Neural cell (in vitro differentiated cells): Measurements from ENCODE around the gene PRKCG. TPM values are rescaled to one million over a fixed set of nuclear protein-coding genes. Genes with fewer than 3 reads are reported as not detected.

Experiments used
- H2AFZ ChIP-seq: fragments of 200-600, 300-800 bp; sonication (generic), shearing (Covaris generic); 2 replicates; pipeline ENCODE4 v1.6.0; 2014; ENCODE audit warnings: low read depth, mild to moderate bottlenecking, antibody characterized with exemption, low read length, moderate library complexity
- H3F3A ChIP-seq: fragments of 200-600 bp; shearing (Covaris generic); 2 replicates; pipeline ENCODE4 v1.6.1; 2016; ENCODE audit warnings: mild to moderate bottlenecking, moderate library complexity, mixed read lengths, antibody characterized with exemption, low read length; ENCODE audit not compliant: insufficient read depth, poor library complexity, severe bottlenecking
- H3K27ac ChIP-seq: fragments of 200-600, 300-800 bp; sonication (generic), shearing (Covaris generic); 2 replicates; pipeline ENCODE4 v1.5.1; 2014; ENCODE audit warnings: mild to moderate bottlenecking, low read length, moderate library complexity
- H3K27me3 ChIP-seq: fragments of 300-800, 200-600 bp; sonication (generic), shearing (Covaris generic); 2 replicates; pipeline ENCODE4 v1.6.0; 2014; ENCODE audit warnings: mild to moderate bottlenecking, low read depth, low read length, moderate library complexity; ENCODE audit not compliant: insufficient read depth
- H3K36me3 ChIP-seq: fragments of 300-800, 200-600 bp; sonication (generic), shearing (Covaris generic); 2 replicates; pipeline ENCODE4 v1.5.1; 2014; ENCODE audit warnings: mild to moderate bottlenecking, antibody characterized with exemption, low read length, moderate library complexity; ENCODE audit not compliant: insufficient read depth
- H3K4me2 ChIP-seq: fragments of 300-800, 200-600 bp; sonication (generic), shearing (Covaris generic); 2 replicates; pipeline ENCODE4 v1.6.0; 2014; ENCODE audit warnings: mild to moderate bottlenecking, low read length
- H3K4me3 ChIP-seq: fragments of 300-800, 200-600 bp; sonication (generic), shearing (Covaris generic); 2 replicates; pipeline ENCODE4 v1.5.1; 2014; ENCODE audit warnings: mild to moderate bottlenecking, low read length, moderate library complexity
- H3K79me2 ChIP-seq: fragments of 200-600 bp; shearing (Covaris generic); replicated peaks from 2 replicates; pipeline ENCODE4 v1.6.0; 2014; ENCODE audit warnings: mild to moderate bottlenecking, low read length, moderate library complexity; ENCODE audit not compliant: insufficient read depth
- H3K9ac ChIP-seq: fragments of 300-800, 200-600 bp; sonication (generic), shearing (Covaris generic); 2 replicates; pipeline ENCODE4 v1.6.1; 2016; ENCODE audit warnings: mild to moderate bottlenecking, low read length, mixed read lengths
- H3K9me2 ChIP-seq: fragments of 200-600 bp; shearing (Covaris generic); 2 replicates; pipeline ENCODE4 v1.6.1; 2016; ENCODE audit warnings: mild to moderate bottlenecking, low read length, mixed read lengths; ENCODE audit not compliant: insufficient read depth
- H3K9me3 ChIP-seq: fragments of 200-600, 300-800 bp; sonication (generic), shearing (Covaris generic); 2 replicates; pipeline ENCODE4 v1.6.1; 2016; ENCODE audit warnings: mild to moderate bottlenecking, mixed run types, low read length, moderate library complexity, mixed read lengths
- H4K20me1 ChIP-seq: fragments of 200-600 bp; shearing (Covaris generic); 2 replicates; pipeline ENCODE4 v1.6.1; 2016; ENCODE audit warnings: mild to moderate bottlenecking, mixed run types; ENCODE audit not compliant: insufficient read depth
- EP300 ChIP-seq: fragments of 450-650 bp; conservative IDR thresholded peaks from 2 replicates; pipeline ENCODE4 v1.6.1; 2014; ENCODE audit warnings: antibody characterized with exemption, mild to moderate bottlenecking, moderate library complexity; ENCODE audit not compliant: poor library complexity, severe bottlenecking
- EZH2 ChIP-seq: fragments of 200-600, 300-800 bp; shearing (Covaris generic), sonication (generic); IDR thresholded peaks from 2 replicates; pipeline ENCODE4 v1.6.1; 2014; ENCODE audit warnings: antibody characterized with exemption, low read length, borderline replicate concordance, mild to moderate bottlenecking; ENCODE audit not compliant: insufficient read depth, poor library complexity, severe bottlenecking
- MXI1 ChIP-seq: fragments of 450-650 bp; conservative IDR thresholded peaks from 2 replicates; pipeline ENCODE4 v1.6.1; 2014; ENCODE audit warnings: antibody characterized with exemption, mild to moderate bottlenecking; ENCODE audit not compliant: poor library complexity, severe bottlenecking
- POLR2AphosphoS5 ChIP-seq: IDR thresholded peaks from 2 replicates; pipeline ENCODE4 v1.6.1; 2012
- RAD21 ChIP-seq: fragments of 450-650 bp; conservative IDR thresholded peaks from 2 replicates; pipeline ENCODE4 v1.6.1; 2014; ENCODE audit warnings: antibody characterized with exemption, mild to moderate bottlenecking, moderate library complexity
- SMC3 ChIP-seq: fragments of 450-650 bp; conservative IDR thresholded peaks from 2 replicates; pipeline ENCODE4 v1.6.1; 2014; ENCODE audit warnings: antibody characterized with exemption, mild to moderate bottlenecking, moderate library complexity; ENCODE audit not compliant: poor library complexity
- TAF1 ChIP-seq: IDR thresholded peaks from 2 replicates; pipeline ENCODE4 v1.6.1; 2012; ENCODE audit warnings: low read depth
- polyA plus RNA-seq: library from polyadenylated mRNA; depleted of rRNA; stranded (reverse); fragments of >200 nt; gene quantifications from 2 replicates; pipeline ENCODE4 v1.2.3, GENCODE V29; 2014
- TF ChIP-seq, protein P1 (sequence below): IDR thresholded peaks from 2 replicates; pipeline ENCODE4 v1.6.1; 2012; ENCODE audit warnings: borderline replicate concordance
- TF ChIP-seq, protein P2 (sequence below): fragments of 450-650 bp; IDR thresholded peaks from 2 replicates; pipeline ENCODE4 v1.5.1; 2014; ENCODE audit warnings: antibody characterized with exemption, mild to moderate bottlenecking, moderate library complexity; ENCODE audit not compliant: poor library complexity, severe bottlenecking

Gene PRKCG
- polyA plus RNA-seq, 1 donor from 2014 or later, result 0.99 TPM

DNA sequence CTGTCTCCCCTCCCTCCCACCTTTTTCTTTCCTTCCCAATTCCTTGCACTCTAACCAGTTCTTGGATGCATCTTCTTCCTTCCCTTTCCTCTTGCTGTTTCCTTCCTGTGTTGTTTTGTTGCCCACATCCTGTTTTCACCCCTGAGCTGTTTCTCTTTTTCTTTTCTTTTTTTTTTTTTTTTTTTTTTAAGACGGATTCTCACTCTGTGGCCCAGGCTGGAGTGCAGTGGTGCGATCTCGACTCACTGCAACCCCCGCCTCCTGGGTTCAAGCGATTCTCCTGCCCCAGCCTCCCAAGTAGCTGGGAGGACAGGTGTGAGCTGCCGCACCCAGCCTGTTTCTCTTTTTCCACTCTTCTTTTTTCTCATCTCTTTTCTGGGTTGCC lies 7.4 kb upstream of the PRKCG start:
- TF ChIP-seq EZH2, result no peak
- TF ChIP-seq TAF1, result no peak
- no peak for TF ChIP-seq RAD21
- no peak for TF ChIP-seq POLR2AphosphoS5
- TF ChIP-seq, protein P1, sequence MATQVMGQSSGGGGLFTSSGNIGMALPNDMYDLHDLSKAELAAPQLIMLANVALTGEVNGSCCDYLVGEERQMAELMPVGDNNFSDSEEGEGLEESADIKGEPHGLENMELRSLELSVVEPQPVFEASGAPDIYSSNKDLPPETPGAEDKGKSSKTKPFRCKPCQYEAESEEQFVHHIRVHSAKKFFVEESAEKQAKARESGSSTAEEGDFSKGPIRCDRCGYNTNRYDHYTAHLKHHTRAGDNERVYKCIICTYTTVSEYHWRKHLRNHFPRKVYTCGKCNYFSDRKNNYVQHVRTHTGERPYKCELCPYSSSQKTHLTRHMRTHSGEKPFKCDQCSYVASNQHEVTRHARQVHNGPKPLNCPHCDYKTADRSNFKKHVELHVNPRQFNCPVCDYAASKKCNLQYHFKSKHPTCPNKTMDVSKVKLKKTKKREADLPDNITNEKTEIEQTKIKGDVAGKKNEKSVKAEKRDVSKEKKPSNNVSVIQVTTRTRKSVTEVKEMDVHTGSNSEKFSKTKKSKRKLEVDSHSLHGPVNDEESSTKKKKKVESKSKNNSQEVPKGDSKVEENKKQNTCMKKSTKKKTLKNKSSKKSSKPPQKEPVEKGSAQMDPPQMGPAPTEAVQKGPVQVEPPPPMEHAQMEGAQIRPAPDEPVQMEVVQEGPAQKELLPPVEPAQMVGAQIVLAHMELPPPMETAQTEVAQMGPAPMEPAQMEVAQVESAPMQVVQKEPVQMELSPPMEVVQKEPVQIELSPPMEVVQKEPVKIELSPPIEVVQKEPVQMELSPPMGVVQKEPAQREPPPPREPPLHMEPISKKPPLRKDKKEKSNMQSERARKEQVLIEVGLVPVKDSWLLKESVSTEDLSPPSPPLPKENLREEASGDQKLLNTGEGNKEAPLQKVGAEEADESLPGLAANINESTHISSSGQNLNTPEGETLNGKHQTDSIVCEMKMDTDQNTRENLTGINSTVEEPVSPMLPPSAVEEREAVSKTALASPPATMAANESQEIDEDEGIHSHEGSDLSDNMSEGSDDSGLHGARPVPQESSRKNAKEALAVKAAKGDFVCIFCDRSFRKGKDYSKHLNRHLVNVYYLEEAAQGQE, result no peak
- no peak for TF ChIP-seq MXI1
- no peak for TF ChIP-seq EP300
- TF ChIP-seq, protein P2, sequence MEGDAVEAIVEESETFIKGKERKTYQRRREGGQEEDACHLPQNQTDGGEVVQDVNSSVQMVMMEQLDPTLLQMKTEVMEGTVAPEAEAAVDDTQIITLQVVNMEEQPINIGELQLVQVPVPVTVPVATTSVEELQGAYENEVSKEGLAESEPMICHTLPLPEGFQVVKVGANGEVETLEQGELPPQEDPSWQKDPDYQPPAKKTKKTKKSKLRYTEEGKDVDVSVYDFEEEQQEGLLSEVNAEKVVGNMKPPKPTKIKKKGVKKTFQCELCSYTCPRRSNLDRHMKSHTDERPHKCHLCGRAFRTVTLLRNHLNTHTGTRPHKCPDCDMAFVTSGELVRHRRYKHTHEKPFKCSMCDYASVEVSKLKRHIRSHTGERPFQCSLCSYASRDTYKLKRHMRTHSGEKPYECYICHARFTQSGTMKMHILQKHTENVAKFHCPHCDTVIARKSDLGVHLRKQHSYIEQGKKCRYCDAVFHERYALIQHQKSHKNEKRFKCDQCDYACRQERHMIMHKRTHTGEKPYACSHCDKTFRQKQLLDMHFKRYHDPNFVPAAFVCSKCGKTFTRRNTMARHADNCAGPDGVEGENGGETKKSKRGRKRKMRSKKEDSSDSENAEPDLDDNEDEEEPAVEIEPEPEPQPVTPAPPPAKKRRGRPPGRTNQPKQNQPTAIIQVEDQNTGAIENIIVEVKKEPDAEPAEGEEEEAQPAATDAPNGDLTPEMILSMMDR, result no peak
- TF ChIP-seq SMC3, result no peak
- H3K36me3 ChIP-seq, result no peaks in the 10 kb centered on the region
- no peak overlapping the region for H3K27ac ChIP-seq
- no peaks in the 10 kb centered on the region for H3K79me2 ChIP-seq
- no peaks in the 10 kb centered on the region for H3K9me2 ChIP-seq
- no peak overlapping the region for H2AFZ ChIP-seq
- no peak overlapping the region for H3K4me2 ChIP-seq
- no peak overlapping the region for H3K4me3 ChIP-seq
- H3K27me3 ChIP-seq, result no peaks in the 10 kb centered on the region
- H4K20me1 ChIP-seq, result no peaks in the 10 kb centered on the region
- H3F3A ChIP-seq, result no peaks in the 10 kb centered on the region
- H3K9ac ChIP-seq, result no peak overlapping the region
- no peaks in the 10 kb centered on the region for H3K9me3 ChIP-seq

DNA sequence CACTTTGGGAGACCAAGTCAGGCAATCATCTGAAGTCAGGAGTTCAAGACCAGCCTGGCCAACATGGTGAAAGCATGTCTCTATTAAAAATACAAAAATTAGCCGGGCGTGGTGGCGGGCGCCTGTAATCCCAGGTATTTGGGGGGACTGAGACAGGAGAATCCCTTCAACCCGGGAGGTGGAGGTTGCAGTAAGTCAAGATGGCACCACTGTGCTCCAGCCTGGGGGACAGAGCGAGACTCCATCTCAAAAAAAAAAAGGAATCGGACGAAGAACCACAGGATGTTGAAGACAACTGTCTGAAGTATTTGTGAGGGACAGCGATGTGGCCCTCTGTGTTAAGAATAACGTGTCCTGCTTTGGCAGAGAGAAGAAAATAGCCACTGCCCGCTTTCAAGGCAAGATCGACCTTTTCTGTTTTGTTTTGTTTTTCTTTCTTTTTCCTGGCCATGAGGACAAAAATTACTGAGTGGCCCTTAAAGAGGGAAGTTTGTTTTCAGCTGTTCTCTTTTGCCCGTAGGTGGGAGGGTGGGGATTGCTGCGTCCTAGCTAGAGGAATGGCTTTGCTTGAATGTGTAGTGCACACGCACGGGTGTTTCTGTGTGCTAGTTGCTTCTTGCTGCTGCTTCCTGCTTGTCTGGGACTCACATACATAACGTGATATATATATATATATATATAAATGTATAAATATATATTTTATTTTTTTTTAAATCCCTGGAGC lies 6.2 kb upstream of the PRKCG start:
- Histone ChIP-seq H3K36me3 (no peaks in the 10 kb centered on the region), H3K4me3 (no peak overlapping the region), H3K9ac (no peak overlapping the region), H4K20me1 (no peaks in the 10 kb centered on the region), H3K27me3 (no peaks in the 10 kb centered on the region), H3K4me2 (no peak overlapping the region), H3F3A (no peaks in the 10 kb centered on the region), H3K27ac (no peak overlapping the region), H3K79me2 (no peaks in the 10 kb centered on the region), H3K9me3 (no peaks in the 10 kb centered on the region), H2AFZ (no peak overlapping the region), H3K9me2 (no peaks in the 10 kb centered on the region)
- TF ChIP-seq TAF1 (no peak), EP300 (no peak), RAD21 (no peak), MXI1 (no peak)
